CD14-positive monocyte (primary cell): ENCODE data around the gene GARNL3. TPM values are rescaled to one million over a fixed set of nuclear protein-coding genes. Genes with fewer than 3 reads are reported as not detected.

ENCODE experiments used
- DNase-seq, 3 donors: peaks; one replicate each; pipeline ENCODE4 v3.0.0-alpha.2; 2011 to 2022
- H2AFZ ChIP-seq: 2 replicates; pipeline ENCODE4 v1.6.0; 2012; ENCODE audit warnings: mild to moderate bottlenecking, low read depth, low read length, inconsistent platforms; ENCODE audit not compliant: insufficient read depth, poor library complexity, severe bottlenecking
- H3K27ac ChIP-seq, 2 donors: 1 replicate in 1 of 2; 2 replicates in 1 of 2; pipeline ENCODE4 v1.5.1; 2012 to 2013; ENCODE audit warnings: low read length in 2 of 2, control low read depth in 1 of 2, inconsistent platforms in 1 of 2, low read depth in 1 of 2, mild to moderate bottlenecking in 1 of 2
- H3K27me3 ChIP-seq, 2 donors: one replicate each; pipeline versions ENCODE4 v1.6.0 to v1.6.1; 2011 to 2013; ENCODE audit warnings: low read length in 2 of 2; ENCODE audit not compliant: control insufficient read depth in 2 of 2, insufficient read depth in 2 of 2
- H3K36me3 ChIP-seq, 2 donors: replicated peaks in 1 of 2; 1 replicate in 1 of 2; 2 replicates in 1 of 2; pipeline versions ENCODE4 v1.5.1 to v1.6.1; 2012 to 2013; ENCODE audit warnings: low read length in 2 of 2, control low read depth in 1 of 2, inconsistent platforms in 1 of 2, mild to moderate bottlenecking in 1 of 2; ENCODE audit not compliant: insufficient read depth in 2 of 2, control insufficient read depth in 1 of 2
- H3K4me1 ChIP-seq, 2 donors: 1 replicate in 1 of 2; 2 replicates in 1 of 2; pipeline versions ENCODE4 v1.5.1 to v1.6.1; 2012 to 2013; ENCODE audit warnings: low read length in 2 of 2, control low read depth in 1 of 2, inconsistent platforms in 1 of 2, mild to moderate bottlenecking in 1 of 2, moderate library complexity in 1 of 2; ENCODE audit not compliant: insufficient read depth in 2 of 2, control insufficient read depth in 1 of 2
- H3K4me2 ChIP-seq: replicated peaks from 2 replicates; pipeline ENCODE3; 2012; ENCODE audit warnings: low read length, moderate library complexity, mild to moderate bottlenecking; ENCODE audit not compliant: poor library complexity, severe bottlenecking; ENCODE audit errors: extremely low read depth
- H3K4me3 ChIP-seq, 3 experiments: fragments of 200-600 bp in 1 of 3; sonication (generic) in 1 of 3; replicated peaks in 1 of 3; 1 replicate in 2 of 3; 2 replicates in 1 of 3; pipeline ENCODE4 v1.5.1; 2011 to 2013; ENCODE audit warnings: low read length in 3 of 3, mild to moderate bottlenecking in 3 of 3, control low read depth in 2 of 3, low read depth in 2 of 3, inconsistent platforms in 1 of 3, moderate library complexity in 1 of 3
- H3K79me2 ChIP-seq: 2 replicates; pipeline ENCODE4 v1.6.0; 2012; ENCODE audit warnings: mild to moderate bottlenecking, control low read depth, inconsistent platforms, low read length, moderate library complexity; ENCODE audit not compliant: insufficient read depth
- H3K9ac ChIP-seq: 2 replicates; pipeline ENCODE4 v1.6.0; 2017; ENCODE audit warnings: low read length, mild to moderate bottlenecking; ENCODE audit not compliant: insufficient read depth, poor library complexity, severe bottlenecking
- H3K9me3 ChIP-seq, 2 donors: replicated peaks in 1 of 2; 1 replicate in 1 of 2; 2 replicates in 1 of 2; pipeline versions ENCODE4 v1.5.1 to v1.6.1; 2012 to 2013; ENCODE audit warnings: low read length in 2 of 2, control low read depth in 1 of 2; ENCODE audit not compliant: control insufficient read depth in 1 of 2, insufficient read depth in 1 of 2
- H4K20me1 ChIP-seq: 2 replicates; pipeline ENCODE4 v1.6.0; 2012; ENCODE audit warnings: mild to moderate bottlenecking, low read length, control low read depth, moderate library complexity; ENCODE audit not compliant: insufficient read depth
- H3K27ac Mint-ChIP-seq, 7 donors: one replicate each; pipeline ENCODE4 v1.8.0; 2020; ENCODE audit warnings: mild to moderate bottlenecking in 7 of 7, mixed read lengths in 7 of 7, moderate library complexity in 6 of 7, inconsistent platforms in 2 of 7
- H3K27me3 Mint-ChIP-seq, 3 donors: one replicate each; pipeline ENCODE4 v1.8.0; 2021 to 2022; ENCODE audit warnings: low read depth in 3 of 3, mild to moderate bottlenecking in 3 of 3, mixed read lengths in 3 of 3, moderate library complexity in 3 of 3, inconsistent platforms in 1 of 3
- H3K36me3 Mint-ChIP-seq, 2 donors: one replicate each; pipeline ENCODE4 v1.8.0; 2020; ENCODE audit warnings: mixed read lengths in 2 of 2, inconsistent platforms in 1 of 2, mild to moderate bottlenecking in 1 of 2
- H3K4me1 Mint-ChIP-seq: one replicate; pipeline ENCODE4 v1.8.0; 2020; ENCODE audit warnings: mild to moderate bottlenecking, mixed read lengths
- H3K4me3 Mint-ChIP-seq, 2 donors: one replicate each; pipeline ENCODE4 v1.8.0; 2020; ENCODE audit warnings: mild to moderate bottlenecking in 2 of 2, mixed read lengths in 2 of 2, moderate library complexity in 1 of 2
- H3K9me3 Mint-ChIP-seq, 7 donors: one replicate each; pipeline ENCODE4 v1.8.0; 2020 to 2022; ENCODE audit warnings: mixed read lengths in 7 of 7, mild to moderate bottlenecking in 6 of 7, moderate library complexity in 6 of 7, inconsistent platforms in 2 of 7
- WGBS: methylation state at CpG from one replicate; pipeline ENCODE4 v1.1.5; 2013; ENCODE audit warnings: missing lambda C conversion rate; ENCODE audit not compliant: insufficient coverage; 5-methylcytosine and 5-hydroxymethylcytosine counted together
- intact Hi-C, 2 donors: fragments of 100-400 bp; cut with micrococcal nuclease; formaldehyde crosslinking; loops; one replicate each; pipeline versions ENCODE4 v1.15.0 to v1.15.1; 2023
- polyA plus RNA-seq, 3 donors: library from polyadenylated mRNA; depleted of rRNA in 1 of 3; unstranded in 2 of 3; stranded (reverse) in 1 of 3; fragments of 300-500 nt in 2 of 3; fragments of >200 nt in 1 of 3; fragmentation: Illumina TruSeq in 2 of 3; gene quantifications; 1 replicate in 2 of 3; 2 replicates in 1 of 3; pipeline ENCODE4 v1.2.3, GENCODE V29; 2012 to 2021
- TF ChIP-seq, protein P1 (sequence below): fragments of 200-600 bp; IDR thresholded peaks from one replicate; pipeline ENCODE4 v1.8.0; 2022; ENCODE audit warnings: antibody characterized with exemption, mild to moderate bottlenecking

GARNL3 gene
- polyA plus RNA-seq, 3 donors = 0.39 to 1.5 (median 0.94) TPM

DNA sequence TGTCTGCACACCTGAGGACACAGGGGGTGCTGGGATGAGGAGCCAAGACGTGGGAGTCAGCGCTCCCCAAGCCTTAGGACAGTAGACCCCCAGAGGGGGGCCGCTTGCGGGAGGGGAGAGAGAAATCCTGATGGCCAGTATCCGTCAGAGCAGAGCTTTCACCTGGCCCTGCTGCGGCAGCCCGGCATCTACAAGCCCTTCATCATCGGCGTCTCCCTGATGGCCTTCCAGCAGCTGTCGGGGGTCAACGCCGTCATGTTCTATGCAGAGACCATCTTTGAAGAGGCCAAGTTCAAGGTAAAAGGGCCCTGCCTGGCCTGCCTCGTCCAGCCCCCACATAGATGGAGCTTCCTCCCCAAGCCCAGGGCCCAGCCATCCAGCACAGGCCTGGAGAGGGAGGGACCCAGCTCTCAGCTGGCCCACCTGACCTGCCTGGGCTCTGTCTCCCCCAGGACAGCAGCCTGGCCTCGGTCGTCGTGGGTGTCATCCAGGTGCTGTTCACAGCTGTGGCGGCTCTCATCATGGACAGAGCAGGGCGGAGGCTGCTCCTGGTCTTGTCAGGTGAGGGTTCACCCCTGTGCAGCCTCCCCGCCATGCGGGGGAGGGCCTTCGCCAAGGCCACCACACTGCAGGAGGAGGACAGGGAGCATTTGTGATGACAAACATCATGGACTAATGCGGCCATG is 139.1 kb downstream of the GARNL3 start:
- H3K27me3 ChIP-seq = no peaks in the 10 kb centered on the region
- H3K4me3 ChIP-seq = no peak overlapping the region
- Mint-ChIP-seq H3K9me3 (no peaks in the 10 kb centered on the region), H3K27me3 (peaks cover 1 to 7% (median 2%) of the 10 kb centered on the region in 3 donors), H3K27ac (no peak overlapping the region), H3K4me1 (no peaks in the 10 kb centered on the region), H3K4me3 (no peak overlapping the region), H3K36me3 (peaks cover 7 to 11% of the 10 kb centered on the region in 2 donors)
- H2AFZ ChIP-seq = no peak overlapping the region
- H3K4me1 ChIP-seq = peaks cover 0 to under 1% of the 10 kb centered on the region in 2 donors
- no peak overlapping the region for H3K27ac ChIP-seq
- DNase-seq = no peak
- peaks cover 2% of the 10 kb centered on the region for H4K20me1 ChIP-seq
- H3K9me3 ChIP-seq = no peaks in the 10 kb centered on the region
- peaks cover 0 to 4% of the 10 kb centered on the region in 2 donors for H3K36me3 ChIP-seq
- TF ChIP-seq, protein P1, sequence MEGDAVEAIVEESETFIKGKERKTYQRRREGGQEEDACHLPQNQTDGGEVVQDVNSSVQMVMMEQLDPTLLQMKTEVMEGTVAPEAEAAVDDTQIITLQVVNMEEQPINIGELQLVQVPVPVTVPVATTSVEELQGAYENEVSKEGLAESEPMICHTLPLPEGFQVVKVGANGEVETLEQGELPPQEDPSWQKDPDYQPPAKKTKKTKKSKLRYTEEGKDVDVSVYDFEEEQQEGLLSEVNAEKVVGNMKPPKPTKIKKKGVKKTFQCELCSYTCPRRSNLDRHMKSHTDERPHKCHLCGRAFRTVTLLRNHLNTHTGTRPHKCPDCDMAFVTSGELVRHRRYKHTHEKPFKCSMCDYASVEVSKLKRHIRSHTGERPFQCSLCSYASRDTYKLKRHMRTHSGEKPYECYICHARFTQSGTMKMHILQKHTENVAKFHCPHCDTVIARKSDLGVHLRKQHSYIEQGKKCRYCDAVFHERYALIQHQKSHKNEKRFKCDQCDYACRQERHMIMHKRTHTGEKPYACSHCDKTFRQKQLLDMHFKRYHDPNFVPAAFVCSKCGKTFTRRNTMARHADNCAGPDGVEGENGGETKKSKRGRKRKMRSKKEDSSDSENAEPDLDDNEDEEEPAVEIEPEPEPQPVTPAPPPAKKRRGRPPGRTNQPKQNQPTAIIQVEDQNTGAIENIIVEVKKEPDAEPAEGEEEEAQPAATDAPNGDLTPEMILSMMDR = no peak
- H3K9ac ChIP-seq = no peak overlapping the region
- no peaks in the 10 kb centered on the region for H3K79me2 ChIP-seq
- intact Hi-C loops = no loop called here
- no peak overlapping the region for H3K4me2 ChIP-seq
- 94% methylated on average over 18 of the region's 22 CpGs for WGBS

DNA sequence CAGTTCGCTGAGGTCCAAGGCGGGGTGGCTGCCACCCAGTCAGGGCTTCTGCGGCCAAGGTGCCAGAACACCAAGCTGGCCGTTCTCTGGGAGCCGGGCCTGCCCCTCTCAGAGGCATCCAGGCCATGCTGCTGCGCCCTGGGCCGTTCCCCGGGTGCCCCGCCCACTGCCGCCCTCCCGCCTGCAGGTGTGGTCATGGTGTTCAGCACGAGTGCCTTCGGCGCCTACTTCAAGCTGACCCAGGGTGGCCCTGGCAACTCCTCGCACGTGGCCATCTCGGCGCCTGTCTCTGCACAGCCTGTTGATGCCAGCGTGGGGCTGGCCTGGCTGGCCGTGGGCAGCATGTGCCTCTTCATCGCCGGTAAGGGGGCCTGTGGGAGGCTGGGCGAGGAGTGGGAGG is 140.1 kb downstream of the GARNL3 start:
- H3K79me2 ChIP-seq = no peaks in the 10 kb centered on the region
- H3K9me3 ChIP-seq = no peaks in the 10 kb centered on the region
- Mint-ChIP-seq H3K27ac (no peak overlapping the region), H3K9me3 (no peaks in the 10 kb centered on the region), H3K36me3 (peaks cover 7 to 11% of the 10 kb centered on the region in 2 donors), H3K4me1 (no peaks in the 10 kb centered on the region), H3K27me3 (peaks cover 0 to 2% (median 0%) of the 10 kb centered on the region in 3 donors), H3K4me3 (no peak overlapping the region)
- H3K27me3 ChIP-seq = no peaks in the 10 kb centered on the region
- DNase-seq = no peak
- intact Hi-C loops = no loop called here
- TF ChIP-seq, protein P1 = no peak
- WGBS = 95% methylated on average over 18 of the region's 23 CpGs
- H3K4me1 ChIP-seq = no peaks in the 10 kb centered on the region
- H3K4me3 ChIP-seq = no peak overlapping the region
- no peak overlapping the region for H2AFZ ChIP-seq
- no peak overlapping the region for H3K9ac ChIP-seq
- H3K36me3 ChIP-seq = peaks cover 0 to 4% of the 10 kb centered on the region in 2 donors
- no peaks in the 10 kb centered on the region for H4K20me1 ChIP-seq
- no peak overlapping the region for H3K27ac ChIP-seq
- no peak overlapping the region for H3K4me2 ChIP-seq
